WTC11 (cell line): ENCODE measurements around the gene ACACA.

Experiments
- ELF4 ChIP-seq: sonication (generic); formaldehyde crosslinking; IDR thresholded peaks from 2 replicates; pipeline ENCODE4 v1.8.1; 2022; ENCODE audit warnings: low read depth, mild to moderate bottlenecking, moderate library complexity, missing genetic modification reagents
- EMX1 ChIP-seq: fragments of 250-450 bp; sonication (Bioruptor Pico); IDR thresholded peaks from 2 replicates; pipeline ENCODE4 v1.8.0; 2021; ENCODE audit warnings: mild to moderate bottlenecking
- ETV6 ChIP-seq: sonication (generic); formaldehyde crosslinking; IDR thresholded peaks from 2 replicates; pipeline ENCODE4 v1.8.1; 2022; ENCODE audit warnings: mild to moderate bottlenecking, missing genetic modification reagents
- JUN ChIP-seq: sonication (generic); formaldehyde crosslinking; IDR thresholded peaks from 2 replicates; pipeline ENCODE4 v1.8.0; 2023; ENCODE audit warnings: mild to moderate bottlenecking, missing genetic modification reagents
- NR3C1 ChIP-seq: sonication (generic); formaldehyde crosslinking; conservative IDR thresholded peaks from 2 replicates; pipeline ENCODE4 v1.8.1; 2023; ENCODE audit warnings: low read depth, mild to moderate bottlenecking, missing genetic modification reagents
- ZBTB21 ChIP-seq: sonication (generic); formaldehyde crosslinking; IDR thresholded peaks from 2 replicates; pipeline ENCODE4 v1.8.1; 2023; ENCODE audit warnings: mild to moderate bottlenecking, missing genetic modification reagents, borderline replicate concordance
- TF ChIP-seq, protein P1 (sequence below): fragments of 200-600 bp; IDR thresholded peaks from 2 replicates; pipeline ENCODE4 v1.8.0; 2022; ENCODE audit warnings: antibody characterized with exemption
- TF ChIP-seq, protein P2 (sequence below): fragments of 250-450 bp; sonication (Bioruptor Pico); IDR thresholded peaks from 2 replicates; pipeline ENCODE4 v1.8.0; 2021; ENCODE audit warnings: mild to moderate bottlenecking
- TF ChIP-seq, protein P3 (sequence below): fragments of 250-450 bp; sonication (Bioruptor Pico); IDR thresholded peaks from 2 replicates; pipeline ENCODE4 v2.1.2; 2022; ENCODE audit warnings: mild to moderate bottlenecking, moderate library complexity
- TF ChIP-seq, protein P4 (sequence below): sonication (generic); formaldehyde crosslinking; IDR thresholded peaks from 2 replicates; pipeline ENCODE4 v1.8.0; 2023; ENCODE audit warnings: missing genetic modification reagents

DNA sequence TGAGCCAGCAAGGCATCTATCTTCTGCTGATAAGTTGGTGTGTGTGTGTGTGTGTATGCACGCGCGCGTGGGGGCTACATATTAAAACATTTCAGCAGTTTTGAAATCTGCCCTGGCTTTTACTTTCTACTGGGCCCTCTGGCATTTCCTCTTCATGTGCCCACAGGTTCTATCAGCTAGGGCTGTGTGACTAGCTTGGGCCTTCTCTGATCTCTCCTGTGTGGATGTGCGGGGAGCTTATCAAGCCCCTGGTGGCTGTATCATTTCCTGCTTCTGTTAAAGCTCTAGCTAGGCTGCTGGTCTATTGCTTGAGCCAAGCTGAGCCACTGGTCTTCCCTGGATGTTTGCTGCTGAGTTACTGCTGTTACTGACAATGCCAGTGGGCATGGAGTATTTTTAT, 325.3 kb downstream of the ACACA start:
- TF ChIP-seq ELF4 (CRISPR knock-in tag) (no peak), ETV6 (no peak), EMX1 (no peak), ZBTB21 (CRISPR knock-in tag) (no peak), JUN (CRISPR knock-in tag) (no peak), NR3C1 (no peak)
- TF ChIP-seq, protein P1, sequence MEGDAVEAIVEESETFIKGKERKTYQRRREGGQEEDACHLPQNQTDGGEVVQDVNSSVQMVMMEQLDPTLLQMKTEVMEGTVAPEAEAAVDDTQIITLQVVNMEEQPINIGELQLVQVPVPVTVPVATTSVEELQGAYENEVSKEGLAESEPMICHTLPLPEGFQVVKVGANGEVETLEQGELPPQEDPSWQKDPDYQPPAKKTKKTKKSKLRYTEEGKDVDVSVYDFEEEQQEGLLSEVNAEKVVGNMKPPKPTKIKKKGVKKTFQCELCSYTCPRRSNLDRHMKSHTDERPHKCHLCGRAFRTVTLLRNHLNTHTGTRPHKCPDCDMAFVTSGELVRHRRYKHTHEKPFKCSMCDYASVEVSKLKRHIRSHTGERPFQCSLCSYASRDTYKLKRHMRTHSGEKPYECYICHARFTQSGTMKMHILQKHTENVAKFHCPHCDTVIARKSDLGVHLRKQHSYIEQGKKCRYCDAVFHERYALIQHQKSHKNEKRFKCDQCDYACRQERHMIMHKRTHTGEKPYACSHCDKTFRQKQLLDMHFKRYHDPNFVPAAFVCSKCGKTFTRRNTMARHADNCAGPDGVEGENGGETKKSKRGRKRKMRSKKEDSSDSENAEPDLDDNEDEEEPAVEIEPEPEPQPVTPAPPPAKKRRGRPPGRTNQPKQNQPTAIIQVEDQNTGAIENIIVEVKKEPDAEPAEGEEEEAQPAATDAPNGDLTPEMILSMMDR: no peak
- TF ChIP-seq, protein P2, sequence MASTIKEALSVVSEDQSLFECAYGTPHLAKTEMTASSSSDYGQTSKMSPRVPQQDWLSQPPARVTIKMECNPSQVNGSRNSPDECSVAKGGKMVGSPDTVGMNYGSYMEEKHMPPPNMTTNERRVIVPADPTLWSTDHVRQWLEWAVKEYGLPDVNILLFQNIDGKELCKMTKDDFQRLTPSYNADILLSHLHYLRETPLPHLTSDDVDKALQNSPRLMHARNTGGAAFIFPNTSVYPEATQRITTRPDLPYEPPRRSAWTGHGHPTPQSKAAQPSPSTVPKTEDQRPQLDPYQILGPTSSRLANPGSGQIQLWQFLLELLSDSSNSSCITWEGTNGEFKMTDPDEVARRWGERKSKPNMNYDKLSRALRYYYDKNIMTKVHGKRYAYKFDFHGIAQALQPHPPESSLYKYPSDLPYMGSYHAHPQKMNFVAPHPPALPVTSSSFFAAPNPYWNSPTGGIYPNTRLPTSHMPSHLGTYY (CRISPR knock-in tag): no peak
- TF ChIP-seq, protein P3, sequence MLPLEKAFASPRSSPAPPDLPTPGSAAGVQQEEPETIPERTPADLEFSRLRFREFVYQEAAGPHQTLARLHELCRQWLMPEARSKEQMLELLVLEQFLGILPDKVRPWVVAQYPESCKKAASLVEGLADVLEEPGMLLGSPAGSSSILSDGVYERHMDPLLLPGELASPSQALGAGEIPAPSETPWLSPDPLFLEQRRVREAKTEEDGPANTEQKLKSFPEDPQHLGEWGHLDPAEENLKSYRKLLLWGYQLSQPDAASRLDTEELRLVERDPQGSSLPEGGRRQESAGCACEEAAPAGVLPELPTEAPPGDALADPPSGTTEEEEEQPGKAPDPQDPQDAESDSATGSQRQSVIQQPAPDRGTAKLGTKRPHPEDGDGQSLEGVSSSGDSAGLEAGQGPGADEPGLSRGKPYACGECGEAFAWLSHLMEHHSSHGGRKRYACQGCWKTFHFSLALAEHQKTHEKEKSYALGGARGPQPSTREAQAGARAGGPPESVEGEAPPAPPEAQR (CRISPR knock-in tag): no peak
- TF ChIP-seq, protein P4, sequence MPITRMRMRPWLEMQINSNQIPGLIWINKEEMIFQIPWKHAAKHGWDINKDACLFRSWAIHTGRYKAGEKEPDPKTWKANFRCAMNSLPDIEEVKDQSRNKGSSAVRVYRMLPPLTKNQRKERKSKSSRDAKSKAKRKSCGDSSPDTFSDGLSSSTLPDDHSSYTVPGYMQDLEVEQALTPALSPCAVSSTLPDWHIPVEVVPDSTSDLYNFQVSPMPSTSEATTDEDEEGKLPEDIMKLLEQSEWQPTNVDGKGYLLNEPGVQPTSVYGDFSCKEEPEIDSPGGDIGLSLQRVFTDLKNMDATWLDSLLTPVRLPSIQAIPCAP (CRISPR knock-in tag): no peak
